OCI-LY7 (cell line): ENCODE data around the gene PIGA.

ENCODE experiments used
- CTCF ChIP-seq: fragments of 200-600 bp; sonication (generic); conservative IDR thresholded peaks from 2 replicates; pipeline ENCODE4 v1.5.1; 2014; ENCODE audit warnings: mild to moderate bottlenecking, antibody characterized with exemption, low read length, moderate library complexity, mixed read lengths
- EZH2phosphoT487 ChIP-seq: fragments of 200-600 bp; sonication (generic); IDR thresholded peaks from 2 replicates; pipeline ENCODE4 v1.6.1; 2018; ENCODE audit warnings: low read depth, borderline replicate concordance, mild to moderate bottlenecking, mixed run types, antibody characterized with exemption, low read length, moderate library complexity, mixed read lengths

GRCh38 chrX:15298780-15299179, 36.5 kb downstream of the PIGA start:
- TF ChIP-seq CTCF (no peak), EZH2phosphoT487 (no peak)
